Liver (tissue), 9 donors: ENCODE data around the gene GPR156. TPM values are rescaled to one million over a fixed set of nuclear protein-coding genes. Genes with fewer than 3 reads are reported as not detected.

Experiments used
- DNase-seq: peaks from one replicate; pipeline ENCODE4 v3.0.0-alpha.2; 2017; ENCODE audit warnings: low spot score
- H3K27ac ChIP-seq, 2 donors: one replicate each; pipeline ENCODE4 v1.7.0; 2013; ENCODE audit warnings: inconsistent platforms in 2 of 2, low read length in 2 of 2, control low read depth in 1 of 2, low read depth in 1 of 2, mild to moderate bottlenecking in 1 of 2
- H3K27me3 ChIP-seq, 4 donors: one replicate each; pipeline versions ENCODE4 v1.6.1 to v1.7.0; 2013; ENCODE audit warnings: low read length in 3 of 4, inconsistent platforms in 1 of 4, mild to moderate bottlenecking in 1 of 4, moderate library complexity in 1 of 4; ENCODE audit not compliant: control insufficient read depth in 4 of 4, insufficient read depth in 4 of 4
- H3K36me3 ChIP-seq, 4 donors: one replicate each; pipeline versions ENCODE4 v1.6.1 to v1.7.0; 2013; ENCODE audit warnings: low read length in 3 of 4, mild to moderate bottlenecking in 3 of 4, low read depth in 1 of 4, moderate library complexity in 1 of 4; ENCODE audit not compliant: control insufficient read depth in 4 of 4, insufficient read depth in 3 of 4
- H3K4me1 ChIP-seq, 4 donors: one replicate each; pipeline versions ENCODE4 v1.6.1 to v1.7.0; 2013; ENCODE audit warnings: low read length in 3 of 4, mild to moderate bottlenecking in 3 of 4, moderate library complexity in 1 of 4; ENCODE audit not compliant: control insufficient read depth in 4 of 4, insufficient read depth in 4 of 4
- H3K4me3 ChIP-seq, 3 donors: one replicate each; pipeline versions ENCODE4 v1.6.1 to v1.7.0; 2013; ENCODE audit warnings: low read length in 3 of 3, control low read depth in 1 of 3, low read depth in 1 of 3, mild to moderate bottlenecking in 1 of 3
- H3K9ac ChIP-seq, 2 donors: one replicate each; pipeline ENCODE4 v1.7.0; 2013; ENCODE audit warnings: low read length in 2 of 2, mild to moderate bottlenecking in 2 of 2, moderate library complexity in 2 of 2, control low read depth in 1 of 2, low read depth in 1 of 2
- H3K9me3 ChIP-seq, 4 donors: one replicate each; pipeline versions ENCODE4 v1.6.1 to v1.7.0; 2013; ENCODE audit warnings: low read length in 3 of 4; ENCODE audit not compliant: control insufficient read depth in 4 of 4
- ATF3 ChIP-seq: IDR thresholded peaks from 2 replicates; pipeline ENCODE4 v1.6.1; 2016; ENCODE audit warnings: antibody characterized with exemption
- CTCF ChIP-seq: fragments of 150-350 bp; IDR thresholded peaks from 2 replicates; pipeline ENCODE4 v1.5.1; 2017; ENCODE audit warnings: improper control_type of control experiment, low read depth, low read length; ENCODE audit not compliant: missing input control
- EGR1 ChIP-seq, 2 donors: IDR thresholded peaks; 2 replicates each; pipeline ENCODE4 v1.6.1; 2016 to 2018; ENCODE audit warnings: antibody characterized with exemption in 2 of 2, low read depth in 2 of 2
- FOXA1 ChIP-seq: IDR thresholded peaks from 2 replicates; pipeline ENCODE4 v1.6.1; 2016; ENCODE audit warnings: antibody characterized with exemption
- FOXA2 ChIP-seq: IDR thresholded peaks from 2 replicates; pipeline ENCODE4 v1.6.1; 2016; ENCODE audit warnings: antibody characterized with exemption
- GABPA ChIP-seq, 2 donors: IDR thresholded peaks in 1 of 2; conservative IDR thresholded peaks in 1 of 2; 2 replicates each; pipeline ENCODE4 v1.6.1; 2016; ENCODE audit warnings: antibody characterized with exemption in 2 of 2, mild to moderate bottlenecking in 1 of 2, moderate library complexity in 1 of 2
- HNF4A ChIP-seq, 2 donors: conservative IDR thresholded peaks; 2 replicates each; pipeline ENCODE4 v1.6.1; 2016; ENCODE audit warnings: antibody characterized with exemption in 2 of 2, mild to moderate bottlenecking in 2 of 2
- HNF4G ChIP-seq: IDR thresholded peaks from 2 replicates; pipeline ENCODE4 v1.6.1; 2016; ENCODE audit warnings: antibody characterized with exemption
- JUND ChIP-seq, 2 donors: IDR thresholded peaks; 2 replicates each; pipeline ENCODE4 v1.6.1; 2016; ENCODE audit warnings: antibody characterized with exemption in 2 of 2
- MAX ChIP-seq: IDR thresholded peaks from 2 replicates; pipeline ENCODE4 v1.6.1; 2016; ENCODE audit warnings: antibody characterized with exemption
- NR2F2 ChIP-seq: IDR thresholded peaks from 2 replicates; pipeline ENCODE4 v1.6.1; 2016; ENCODE audit warnings: antibody characterized with exemption
- RAD21 ChIP-seq, 2 donors: IDR thresholded peaks; 2 replicates each; pipeline ENCODE4 v1.6.1; 2016; ENCODE audit warnings: antibody characterized with exemption in 2 of 2, mild to moderate bottlenecking in 2 of 2
- REST ChIP-seq: IDR thresholded peaks from 2 replicates; pipeline ENCODE4 v1.6.1; 2016; ENCODE audit warnings: antibody characterized with exemption, mild to moderate bottlenecking
- RXRA ChIP-seq, 2 donors: IDR thresholded peaks; 2 replicates each; pipeline ENCODE4 v1.6.1; 2017 to 2018; ENCODE audit warnings: antibody characterized with exemption in 2 of 2, mild to moderate bottlenecking in 1 of 2
- SP1 ChIP-seq: IDR thresholded peaks from 2 replicates; pipeline ENCODE4 v1.6.1; 2018; ENCODE audit warnings: antibody characterized with exemption, mild to moderate bottlenecking
- TAF1 ChIP-seq: conservative IDR thresholded peaks from 2 replicates; pipeline ENCODE4 v1.6.1; 2016; ENCODE audit warnings: antibody characterized with exemption, mild to moderate bottlenecking
- YY1 ChIP-seq: IDR thresholded peaks from 2 replicates; pipeline ENCODE4 v1.6.1; 2016; ENCODE audit warnings: antibody characterized with exemption, mild to moderate bottlenecking
- ZBTB33 ChIP-seq: IDR thresholded peaks from 2 replicates; pipeline ENCODE4 v1.6.1; 2016; ENCODE audit warnings: antibody characterized with exemption
- WGBS: extraction: QIAGEN DNeasy Blood & Tissue Kit; methylation state at CpG from one replicate; pipeline ENCODE4 v1.1.7; 2013; 5-methylcytosine and 5-hydroxymethylcytosine counted together
- polyA plus RNA-seq, 2 donors: library from polyadenylated mRNA; stranded (reverse) in 1 of 2; unstranded in 1 of 2; fragments of 200-250 nt in 1 of 2; fragments of >200 nt in 1 of 2; fragmentation: Nextera tagmentation in 1 of 2; extraction: Ambion mirVana in 1 of 2; gene quantifications; one replicate each; pipeline versions ENCODE4 v1.2.1 to v1.2.3, GENCODE V29; 2013 to 2015
- total RNA-seq, 2 donors: library from RNA; depleted of rRNA; stranded (reverse); fragments of >200 nt; gene quantifications; one replicate each; pipeline ENCODE4 v1.2.3, GENCODE V29; 2014
- donor health status: healthy.
- donor health status: healthy.
- donor health status: healthy.
- donor health status: healthy.
- donor health status: healthy.

The GPR156 gene
- total and polyA plus RNA-seq, 4 donors, result 0.02 to 0.17 (median 0.09) TPM; not detected in 1

- Histone ChIP-seq H3K9ac (no peak overlapping the region), H3K9me3 (no peaks in the 10 kb centered on the region), H3K4me3 (no peak overlapping the region), H3K36me3 (peaks cover 0 to 20% (median 7%) of the 10 kb centered on the region in 4 donors), H3K27me3 (no peaks in the 10 kb centered on the region), H3K4me1 (no peaks in the 10 kb centered on the region), H3K27ac (no peak overlapping the region)
- no peak for TF ChIP-seq HNF4A (conservative IDR thresholded peaks at IDR 0.05)
- no peak for TF ChIP-seq SP1
- no peak for TF ChIP-seq REST
- TF ChIP-seq YY1, result no peak
- no peak for TF ChIP-seq HNF4G
- no peak for TF ChIP-seq TAF1
- TF ChIP-seq CTCF, result no peak
- no peak for TF ChIP-seq NR2F2
- no peak for TF ChIP-seq FOXA2
- no peak for TF ChIP-seq EGR1 (IDR thresholded peaks at IDR 0.05; ENCODE audit: low read depth in 2 of 2)
- no peak for TF ChIP-seq ZBTB33
- TF ChIP-seq ATF3, result no peak
- no peak for TF ChIP-seq MAX
- TF ChIP-seq RXRA (IDR thresholded peaks at IDR 0.05), result no peak
- no peak for TF ChIP-seq FOXA1
- TF ChIP-seq RAD21 (IDR thresholded peaks at IDR 0.05), result no peak
- TF ChIP-seq JUND (IDR thresholded peaks at IDR 0.05), result no peak
- no peak for TF ChIP-seq GABPA (IDR thresholded peaks at IDR 0.05 in 1 of 2, conservative IDR thresholded peaks at IDR 0.05 in 1 of 2)
- DNase-seq, result no peak
- WGBS, result 81% methylated on average over 2 of the region's 2 CpGs
Observed at GRCh38 chr3:120326784-120327183, 41.8 kb upstream of the GPR156 start.
